IPS DF 6.9 (cell line): Measurements from ENCODE around the gene ARHGAP40.

Experiments
- DNase-seq: peaks from one replicate; pipeline ENCODE4 v3.0.0-alpha.2; 2013; ENCODE audit warnings: low read depth, low spot score
- H3K27ac ChIP-seq: one replicate; pipeline ENCODE4 v1.5.1; 2013; ENCODE audit warnings: low read length, control low read depth
- H3K27me3 ChIP-seq: 2 replicates; pipeline ENCODE4 v1.6.1; 2013; ENCODE audit warnings: mild to moderate bottlenecking, low read length; ENCODE audit not compliant: control insufficient read depth, insufficient read depth
- H3K36me3 ChIP-seq: 2 replicates; pipeline ENCODE4 v1.6.1; 2013; ENCODE audit warnings: low read length; ENCODE audit not compliant: control insufficient read depth, insufficient read depth
- H3K4me1 ChIP-seq: 2 replicates; pipeline ENCODE4 v1.6.1; 2013; ENCODE audit warnings: low read length; ENCODE audit not compliant: control insufficient read depth, insufficient read depth
- H3K4me3 ChIP-seq: 2 replicates; pipeline ENCODE4 v1.5.1; 2013; ENCODE audit warnings: mild to moderate bottlenecking, low read length
- H3K9me3 ChIP-seq: 2 replicates; pipeline ENCODE4 v1.6.1; 2013; ENCODE audit warnings: low read length, inconsistent platforms; ENCODE audit not compliant: control insufficient read depth, insufficient read depth
- WGBS: extraction: QIAGEN DNeasy Blood & Tissue Kit; methylation state at CpG from one replicate; pipeline ENCODE4 v1.1.7; 2013; ENCODE audit warnings: mixed read lengths, missing lambda C conversion rate; ENCODE audit not compliant: insufficient read length, insufficient coverage; 5-methylcytosine and 5-hydroxymethylcytosine counted together

Gene ARHGAP40

GRCh38 chr20:38569747-38570525, 31.7 kb upstream of the ARHGAP40 start:
- H3K4me3 ChIP-seq = no peak overlapping the region
- no CpG with 5 or more reads among the region's 5 CpGs for WGBS
- DNase-seq = no peak
- no peaks in the 10 kb centered on the region for H3K27me3 ChIP-seq
- H3K27ac ChIP-seq = no peak overlapping the region
- no peaks in the 10 kb centered on the region for H3K4me1 ChIP-seq
- H3K36me3 ChIP-seq = peaks cover 2% of the 10 kb centered on the region; the same call in 1 of the 2 replicates
- H3K9me3 ChIP-seq = no peaks in the 10 kb centered on the region

GRCh38 chr20:38573413-38573812, 28.2 kb upstream of the ARHGAP40 start:
- no peak for DNase-seq
- no peaks in the 10 kb centered on the region for H3K4me1 ChIP-seq
- H3K9me3 ChIP-seq = no peaks in the 10 kb centered on the region
- H3K27ac ChIP-seq = no peak overlapping the region
- H3K36me3 ChIP-seq = peaks cover 2% of the 10 kb centered on the region; the same call in 1 of the 2 replicates
- H3K27me3 ChIP-seq = no peaks in the 10 kb centered on the region
- WGBS = no CpG with 5 or more reads among the region's 7 CpGs
- H3K4me3 ChIP-seq = no peak overlapping the region

GRCh38 chr20:38579219-38579910, 22.2 kb upstream of the ARHGAP40 start:
- H3K27ac ChIP-seq = no peak overlapping the region
- WGBS = no CpG with 5 or more reads among the region's 7 CpGs
- H3K36me3 ChIP-seq = peaks cover 2% of the 10 kb centered on the region; the same call in 1 of the 2 replicates
- H3K27me3 ChIP-seq = no peaks in the 10 kb centered on the region
- no peak for DNase-seq
- no peaks in the 10 kb centered on the region for H3K9me3 ChIP-seq
- no peak overlapping the region for H3K4me3 ChIP-seq
- no peaks in the 10 kb centered on the region; the same call in none of the 2 replicates for H3K4me1 ChIP-seq

- Histone ChIP-seq H3K36me3 (no peaks in the 10 kb centered on the region), H3K4me1 (no peaks in the 10 kb centered on the region; the same call in none of the 2 replicates), H3K9me3 (no peaks in the 10 kb centered on the region), H3K27me3 (no peaks in the 10 kb centered on the region), H3K27ac (no peak overlapping the region), H3K4me3 (no peak overlapping the region)
- DNase-seq = no peak
- no CpG with 5 or more reads among the region's 4 CpGs for WGBS
Measured at GRCh38 chr20:38579921-38580320, 21.7 kb upstream of the ARHGAP40 start.

- no peaks in the 10 kb centered on the region; the same call in none of the 2 replicates for H3K4me1 ChIP-seq
- no peak for DNase-seq
- H3K9me3 ChIP-seq = no peaks in the 10 kb centered on the region
- no peaks in the 10 kb centered on the region for H3K27me3 ChIP-seq
- H3K27ac ChIP-seq = no peak within 1 kb of the TSS
- H3K36me3 ChIP-seq = no peaks in the 10 kb centered on the region
- WGBS = no CpG with 5 or more reads among the region's 5 CpGs
- H3K4me3 ChIP-seq = no peak within 1 kb of the TSS
Measured at GRCh38 chr20:38581013-38581412, 20.6 kb upstream of the ARHGAP40 start, which contains the start of gene ADIG. Gene ADIG, plus strand, starts transcription at chr20:38581197. Its CDS starts 54 bp downstream, at chr20:38581251.

GRCh38 chr20:38581830-38582358, 19.7 kb upstream of the ARHGAP40 start:
- Histone ChIP-seq H3K27ac (no peak overlapping the region), H3K4me3 (no peak overlapping the region), H3K9me3 (no peaks in the 10 kb centered on the region), H3K4me1 (no peaks in the 10 kb centered on the region; the same call in none of the 2 replicates), H3K27me3 (no peaks in the 10 kb centered on the region), H3K36me3 (no peaks in the 10 kb centered on the region)
- DNase-seq = no peak
- no CpG with 5 or more reads among the region's 4 CpGs for WGBS

GRCh38 chr20:38583306-38583705, 18.3 kb upstream of the ARHGAP40 start:
- no CpG with 5 or more reads among the region's 4 CpGs for WGBS
- H3K9me3 ChIP-seq = no peaks in the 10 kb centered on the region
- no peaks in the 10 kb centered on the region for H3K27me3 ChIP-seq
- H3K27ac ChIP-seq = no peak overlapping the region
- no peak for DNase-seq
- H3K4me1 ChIP-seq = no peaks in the 10 kb centered on the region; the same call in none of the 2 replicates
- H3K36me3 ChIP-seq = no peaks in the 10 kb centered on the region
- H3K4me3 ChIP-seq = no peak overlapping the region

GRCh38 chr20:38584099-38584763, 17.4 kb upstream of the ARHGAP40 start:
- Histone ChIP-seq H3K4me1 (no peaks in the 10 kb centered on the region; the same call in none of the 2 replicates), H3K27me3 (no peaks in the 10 kb centered on the region), H3K9me3 (no peaks in the 10 kb centered on the region), H3K4me3 (no peak overlapping the region), H3K36me3 (no peaks in the 10 kb centered on the region), H3K27ac (no peak overlapping the region)
- WGBS = no CpG with 5 or more reads among the region's 7 CpGs
- DNase-seq = no peak

GRCh38 chr20:38585404-38586180, 16.0 kb upstream of the ARHGAP40 start:
- Histone ChIP-seq H3K4me1 (no peaks in the 10 kb centered on the region; the same call in 1 of the 2 replicates), H3K4me3 (no peak overlapping the region), H3K36me3 (no peaks in the 10 kb centered on the region), H3K9me3 (no peaks in the 10 kb centered on the region), H3K27ac (no peak overlapping the region), H3K27me3 (no peaks in the 10 kb centered on the region)
- DNase-seq = no peak
- WGBS = no CpG with 5 or more reads among the region's 10 CpGs
